DMS 273 treated with DMSO at 0.1 percent for 48 hours (cell line): ENCODE measurements around the gene AP2S1.
"Not testable (repeated sequence)": the region's sequence is repeated elsewhere in the genome, so short reads cannot be mapped to it uniquely, and the experiment has no call there.

Experiments used
- DNase-seq: peaks from one replicate; lab custom pipeline; 2025; lab: John Stamatoyannopoulos, UW

AP2S1 gene

GRCh38 chr19:46841458-46842083 is 9.1 kb downstream of the AP2S1 start:
- DNase-seq, result no peak

DNA sequence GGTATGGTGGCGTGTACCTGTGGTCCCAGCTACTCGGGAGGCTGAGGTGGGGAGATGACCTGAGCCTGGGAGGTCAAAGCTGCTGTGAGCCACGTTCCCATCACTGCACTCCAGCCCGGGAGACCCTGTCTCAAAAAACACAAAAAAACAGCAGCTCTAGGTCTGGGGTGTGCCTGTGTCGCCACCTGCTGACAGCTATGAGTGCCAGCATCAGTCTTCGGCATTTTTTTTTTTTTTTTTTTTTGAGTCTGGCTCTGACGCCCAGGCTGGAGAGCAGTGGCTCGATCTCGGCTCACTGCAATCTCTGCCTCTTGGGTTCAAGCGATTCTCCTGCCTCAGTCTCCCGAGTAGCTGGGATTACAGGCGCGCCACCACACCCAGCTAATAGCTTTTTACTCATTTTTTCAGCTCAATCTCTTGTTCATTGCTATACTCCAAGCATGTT is 10.1 kb downstream of the AP2S1 start:
- peak; percentile 32 for DNase-seq

DNA sequence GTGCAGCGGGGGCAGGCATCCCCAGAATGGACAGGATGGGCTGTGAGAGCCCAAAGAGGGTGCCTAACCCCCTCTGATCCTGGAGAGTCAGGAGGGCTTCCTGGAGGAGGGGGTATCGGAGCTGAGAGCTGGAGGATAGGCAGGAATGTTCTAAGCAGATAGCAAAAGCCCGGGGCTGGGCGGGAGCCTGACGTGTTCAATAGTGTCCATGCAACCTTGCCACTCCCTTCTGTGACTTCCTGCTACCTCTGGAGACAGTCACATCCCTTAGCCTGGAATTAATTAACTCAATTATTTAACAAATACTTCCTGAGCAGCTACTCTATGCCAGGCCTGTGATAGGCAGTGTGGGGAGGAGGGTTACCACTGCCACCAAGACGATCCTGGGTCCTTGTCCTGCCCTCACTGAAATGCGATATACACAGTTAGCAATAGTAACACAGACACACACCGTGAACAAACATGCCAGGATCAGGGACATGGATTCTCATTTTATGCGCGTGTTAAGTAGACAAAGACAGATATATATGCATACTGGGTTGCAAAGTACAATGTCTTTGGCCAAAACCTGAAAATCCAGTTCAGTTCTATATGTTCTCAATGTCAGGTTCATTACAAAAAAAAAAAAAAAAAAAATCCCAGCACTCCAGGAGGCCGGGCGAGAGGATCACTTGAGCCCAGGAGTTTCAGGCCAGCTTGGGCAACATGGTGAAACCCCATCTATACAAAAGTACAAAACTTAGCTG is 10.7 kb downstream of the AP2S1 start:
- DNase-seq, result no peak

DNA sequence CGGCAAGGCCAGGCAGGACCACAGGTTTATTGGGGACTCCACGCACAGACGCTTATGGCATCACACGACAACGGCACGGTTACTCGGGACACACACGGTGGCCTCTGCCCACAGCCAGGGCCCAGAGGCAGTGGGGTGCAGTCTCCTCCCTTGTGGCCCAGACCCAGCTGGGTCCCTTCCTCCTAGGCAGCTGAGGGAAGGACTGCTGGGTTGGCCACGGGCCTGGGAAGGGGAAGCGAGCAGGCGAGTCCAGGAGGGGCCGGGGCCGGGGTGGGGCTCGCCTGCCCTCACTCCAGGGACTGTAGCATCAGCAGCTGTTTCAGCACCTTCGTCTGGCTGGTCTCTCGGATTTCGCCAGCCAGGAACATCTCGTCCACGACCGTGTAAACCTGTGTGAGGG is 12.5 kb downstream of the AP2S1 start:
- no peak for DNase-seq

GRCh38 chr19:46834984-46835383 is 15.7 kb downstream of the AP2S1 start:
- DNase-seq, result no peak

DNA sequence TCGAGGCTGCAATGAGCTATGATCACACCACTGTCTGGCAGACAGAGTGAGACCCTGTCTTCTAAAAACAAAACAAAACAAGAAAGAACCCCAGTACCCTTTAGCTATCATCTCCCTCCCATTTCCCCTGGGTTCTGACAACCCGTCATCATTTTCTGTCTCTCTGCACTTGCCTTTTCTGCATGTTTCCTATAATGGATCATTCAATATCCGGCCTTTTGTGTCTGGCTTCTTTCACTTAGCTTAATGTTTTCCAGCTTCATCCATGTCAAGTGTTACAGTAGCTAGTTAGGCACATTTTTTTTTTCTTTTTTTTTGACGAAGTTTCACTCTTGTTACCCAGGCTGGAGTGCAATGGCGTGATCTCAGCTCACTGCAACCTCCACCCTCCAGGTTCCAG is 16.5 kb downstream of the AP2S1 start:
- no peak for DNase-seq

DNA sequence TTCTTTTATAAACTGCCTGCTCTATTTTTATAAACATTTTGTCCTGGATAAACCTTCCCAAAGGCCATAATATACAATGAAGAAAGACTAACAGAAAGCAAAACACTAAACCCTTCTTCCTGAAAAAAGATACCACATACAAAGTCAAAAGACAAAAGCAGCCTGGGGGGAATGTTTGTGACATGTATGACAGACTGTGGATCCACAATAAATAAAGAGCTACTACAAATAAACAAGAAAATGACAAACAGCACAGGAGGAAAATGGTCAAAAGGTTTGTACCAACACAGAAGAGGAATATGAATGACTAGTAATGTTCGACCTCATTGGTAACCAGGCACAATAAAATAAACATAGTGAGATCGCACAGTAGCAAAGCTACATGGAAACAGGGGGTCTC is 19.8 kb downstream of the AP2S1 start:
- DNase-seq, result no peak

DNA sequence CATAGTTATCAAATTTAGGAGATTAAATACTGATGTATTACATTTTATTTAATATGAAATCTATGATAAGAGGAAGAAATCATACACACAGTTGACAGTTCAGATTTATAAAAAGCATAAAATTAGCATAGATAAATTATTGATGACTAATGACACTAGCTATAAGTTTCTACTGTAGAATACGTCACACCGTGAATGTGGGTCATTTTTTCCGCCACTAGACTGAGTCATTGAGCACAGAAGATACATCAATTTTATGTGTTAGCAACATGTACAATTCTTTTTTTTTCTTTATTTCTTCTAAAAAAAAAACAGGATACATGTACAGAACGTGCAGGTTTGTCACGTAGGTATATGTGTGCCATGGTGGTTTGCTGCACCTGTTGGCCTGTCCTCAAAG is 22.2 kb downstream of the AP2S1 start:
- DNase-seq, result no peak

- no peak for DNase-seq
Observed at GRCh38 chr19:46825731-46826055, 25.0 kb downstream of the AP2S1 start.

DNA sequence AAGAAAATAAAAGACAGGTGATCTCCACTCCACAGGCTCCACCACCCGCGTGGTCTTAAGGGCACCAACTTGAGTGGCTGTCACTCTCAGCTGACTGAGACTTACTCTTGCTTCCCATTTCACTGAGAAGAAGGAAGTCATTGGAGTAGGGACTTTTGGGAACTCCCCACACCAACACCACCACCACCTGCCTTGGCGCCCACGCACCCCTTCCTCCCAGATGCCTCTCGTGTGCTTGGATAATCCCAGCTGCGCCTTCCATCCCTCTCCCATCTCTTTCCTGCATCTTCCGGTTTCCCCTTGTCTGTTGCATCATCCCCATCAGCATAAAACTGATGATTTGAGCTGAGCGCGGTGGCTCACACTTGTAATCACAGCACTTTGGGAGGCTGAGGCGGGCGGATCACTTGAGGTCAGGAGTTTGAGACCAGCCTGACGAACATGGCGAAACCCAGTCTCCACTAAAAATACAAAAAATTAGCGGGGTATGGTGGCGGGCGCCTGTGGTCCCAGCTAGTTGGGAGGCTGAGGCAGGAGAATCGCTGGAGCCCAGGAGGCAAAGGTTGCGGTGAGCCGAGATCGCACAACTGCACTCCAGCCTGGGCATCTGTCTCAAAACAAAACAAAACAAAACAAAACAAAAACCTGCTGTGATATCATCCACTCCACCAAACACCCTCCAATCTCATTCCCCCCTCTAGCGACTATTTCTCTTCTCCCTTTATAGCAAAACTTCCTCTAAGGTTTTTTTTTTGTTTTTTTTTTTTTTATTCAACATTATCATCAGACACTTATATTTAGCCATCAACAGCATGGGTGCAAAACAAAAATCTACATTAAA is 25.5 kb downstream of the AP2S1 start:
- no peak for DNase-seq

GRCh38 chr19:46823049-46823448 is 27.6 kb downstream of the AP2S1 start:
- DNase-seq, result no peak

- not testable (repeated sequence) for DNase-seq
Observed at GRCh38 chr19:46822410-46822787, 28.2 kb downstream of the AP2S1 start.

- no peak for DNase-seq
Observed at GRCh38 chr19:46821512-46822409, 28.9 kb downstream of the AP2S1 start.

GRCh38 chr19:46818812-46819211 is 31.8 kb downstream of the AP2S1 start:
- no peak for DNase-seq

GRCh38 chr19:46815833-46816627 is 34.6 kb downstream of the AP2S1 start:
- peak; percentile 69 for DNase-seq

GRCh38 chr19:46813839-46814358 is 36.7 kb downstream of the AP2S1 start:
- DNase-seq, result no peak

DNA sequence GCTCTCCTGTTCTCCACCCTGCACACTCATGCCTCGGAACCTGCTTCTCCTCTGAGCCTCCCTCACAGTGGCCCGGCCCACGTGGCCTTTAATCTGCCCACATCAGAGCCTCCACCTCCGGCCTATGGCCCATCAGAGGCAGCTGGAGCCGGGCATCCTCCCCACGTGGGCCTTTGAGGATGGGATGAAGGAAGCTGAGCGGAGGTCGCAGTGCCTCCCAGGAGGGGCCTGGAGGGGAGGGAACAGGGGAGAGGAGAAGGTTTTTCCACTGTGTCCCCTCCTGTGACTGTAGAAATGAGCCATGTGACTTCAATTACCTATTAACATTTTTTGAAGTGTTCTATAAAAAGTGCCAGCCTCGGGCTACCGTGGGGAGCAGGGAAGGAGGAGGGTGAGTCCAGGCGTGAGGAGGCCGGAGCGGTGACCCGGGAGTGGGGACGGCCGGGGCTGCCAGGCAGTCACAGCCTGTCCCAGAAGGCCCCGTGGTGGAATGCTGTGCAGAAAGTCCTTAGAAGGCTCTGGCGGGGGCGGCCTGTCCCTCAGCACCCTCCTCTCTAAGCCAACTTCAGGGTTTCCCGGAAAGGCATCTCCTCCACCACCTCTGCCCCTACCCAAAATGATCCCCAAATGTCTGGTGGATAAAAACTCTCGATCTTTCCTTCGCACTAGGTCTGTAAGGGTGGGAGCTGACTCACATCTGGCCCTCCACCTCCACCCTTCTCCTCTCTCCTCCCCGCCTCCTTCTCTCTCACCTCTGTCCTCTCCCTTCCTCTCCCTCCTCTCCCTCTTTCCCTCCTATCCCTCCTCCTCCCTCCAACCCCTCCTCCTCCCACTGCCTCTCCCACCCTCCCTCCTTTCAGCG is 37.4 kb downstream of the AP2S1 start:
- DNase-seq, result no peak

DNA sequence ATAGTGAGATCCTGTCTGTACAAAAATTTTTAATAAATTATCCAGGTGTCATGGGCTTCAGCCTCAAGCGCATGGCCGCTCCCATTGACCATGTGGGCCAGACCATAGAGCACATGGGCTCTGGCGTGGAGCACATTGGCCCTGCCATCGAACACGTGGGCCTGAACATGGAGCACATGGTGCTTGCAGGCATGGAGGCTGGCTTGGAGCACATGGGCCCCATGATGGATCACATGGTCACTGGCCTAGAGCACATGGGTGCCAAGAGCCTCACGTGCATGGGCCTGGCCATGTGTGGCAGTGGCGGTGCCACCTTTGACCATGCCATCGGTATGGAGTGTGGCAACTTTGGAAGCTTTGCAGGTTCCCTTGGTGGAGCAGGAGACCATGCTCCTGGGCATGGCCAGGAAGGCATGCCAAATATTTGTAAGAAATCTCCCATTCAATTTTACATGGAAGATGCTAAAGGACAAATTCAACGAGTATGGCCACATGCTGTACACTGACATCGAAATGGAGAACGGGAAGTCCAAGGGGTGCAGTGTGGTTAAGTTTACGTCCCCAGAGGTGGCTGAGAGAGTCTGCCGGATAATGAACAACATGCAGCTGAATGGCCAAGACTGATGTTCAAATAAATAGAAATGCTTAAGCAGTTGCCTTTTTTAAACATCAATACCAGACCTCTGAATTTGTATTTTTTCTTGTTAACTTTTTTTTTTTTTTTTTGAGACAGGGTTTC is 40.9 kb downstream of the AP2S1 start:
- DNase-seq, result no peak

DNA sequence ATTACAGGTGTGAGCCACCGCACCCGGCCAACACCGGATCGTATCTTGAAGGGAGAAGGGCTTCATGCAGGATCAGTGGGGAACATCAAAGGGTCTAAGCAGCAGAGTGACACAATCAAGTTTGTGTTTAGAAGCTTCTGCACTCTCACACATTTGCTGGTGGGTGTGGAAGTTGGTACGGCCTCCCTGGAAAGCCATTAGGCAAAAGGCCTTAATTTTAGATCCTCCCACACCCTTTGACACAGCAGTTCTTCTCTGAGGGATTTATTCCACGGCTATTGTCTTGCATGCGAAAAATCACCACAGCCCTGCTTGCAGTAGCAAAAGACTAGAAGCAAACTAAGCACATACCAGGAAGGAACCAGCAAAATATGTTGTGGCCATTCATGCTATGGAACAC is 44.0 kb downstream of the AP2S1 start:
- DNase-seq, result no peak
